SK-N-SH (cell line): ENCODE measurements around the gene NEGR1. TPM values are rescaled to one million over a fixed set of nuclear protein-coding genes. Genes with fewer than 3 reads are reported as not detected.

Experiments used
- CTCF ChIA-PET: fragments of 300-600, 350-600 bp; formaldehyde crosslinking; extraction: SDS; loops from one replicate; lab custom pipeline; 2021; lab: Yijun Ruan, JAX
- POLR2A ChIA-PET: fragments of 350-600 bp; sonication (Branson Sonifier 250); formaldehyde crosslinking; extraction: SDS; loops from one replicate; lab custom pipeline; 2020; ENCODE audit warnings: antibody characterized with exemption, inconsistent platforms; lab: Yijun Ruan, JAX
- DNase-seq: peaks from one replicate; pipeline ENCODE4 v3.0.0; 2012
- H2AFZ ChIP-seq: fragments of 200-600 bp; sonication (generic); 2 replicates; pipeline ENCODE4 v1.8.1; 2016; ENCODE audit warnings: antibody characterized with exemption, mild to moderate bottlenecking, low read depth
- H3F3A ChIP-seq: fragments of 200-600 bp; sonication (generic); replicated peaks from 2 replicates; pipeline ENCODE3; 2016; ENCODE audit warnings: antibody characterized with exemption, mild to moderate bottlenecking; ENCODE audit not compliant: insufficient read depth
- H3K27ac ChIP-seq, 2 experiments: fragments of 200-500 bp in 1 of 2; fragments of 200-600 bp in 1 of 2; sonication (Bioruptor generic) in 1 of 2; sonication (generic), shearing (Covaris generic) in 1 of 2; 2 replicates each; pipeline versions ENCODE4 v1.5.1 to v1.6.1; 2014 to 2016; ENCODE audit warnings: low read depth in 2 of 2, inconsistent platforms in 1 of 2, low read length in 1 of 2, mild to moderate bottlenecking in 1 of 2, mixed read lengths in 1 of 2
- H3K27me3 ChIP-seq: fragments of 200-600 bp; sonication (generic), shearing (Covaris generic); 2 replicates; pipeline ENCODE4 v1.6.1; 2016; ENCODE audit warnings: mixed run types; ENCODE audit not compliant: insufficient read depth
- H3K36me3 ChIP-seq, 2 experiments: fragments of 200-500 bp in 1 of 2; fragments of 200-600 bp in 1 of 2; sonication (Bioruptor generic) in 1 of 2; sonication (generic) in 1 of 2; replicated peaks in 1 of 2; 2 replicates each; pipeline versions ENCODE3 to v1.5.1; 2014 to 2016; ENCODE audit warnings: low read length in 1 of 2, mild to moderate bottlenecking in 1 of 2; ENCODE audit not compliant: insufficient read depth in 2 of 2, control insufficient read depth in 1 of 2
- H3K4me1 ChIP-seq, 2 experiments: fragments of 200-500 bp in 1 of 2; fragments of 200-600 bp in 1 of 2; sonication (Bioruptor generic) in 1 of 2; sonication (generic), shearing (Covaris generic) in 1 of 2; 2 replicates each; pipeline versions ENCODE4 v1.5.1 to v1.6.1; 2014 to 2016; ENCODE audit warnings: low read depth in 1 of 2, low read length in 1 of 2, mixed run types in 1 of 2; ENCODE audit not compliant: insufficient read depth in 2 of 2, control insufficient read depth in 1 of 2
- H3K4me2 ChIP-seq: fragments of 200-600 bp; sonication (generic), shearing (Covaris generic); 2 replicates; pipeline ENCODE4 v1.6.1; 2017; ENCODE audit warnings: mixed run types
- H3K4me3 ChIP-seq, 2 experiments: fragments of 200-500 bp in 1 of 2; fragments of 200-600 bp in 1 of 2; sonication (Bioruptor generic) in 1 of 2; sonication (generic), shearing (Covaris generic) in 1 of 2; 2 replicates each; pipeline versions ENCODE4 v1.5.1 to v1.8.1; 2014 to 2016; ENCODE audit warnings: low read depth in 2 of 2, inconsistent platforms in 1 of 2, low read length in 1 of 2, mild to moderate bottlenecking in 1 of 2, mixed read lengths in 1 of 2, moderate library complexity in 1 of 2
- H3K79me2 ChIP-seq: fragments of 200-600 bp; sonication (generic); 2 replicates; pipeline ENCODE4 v1.8.1; 2017; ENCODE audit warnings: mild to moderate bottlenecking; ENCODE audit not compliant: insufficient read depth
- H3K9ac ChIP-seq: fragments of 200-600 bp; sonication (generic); 2 replicates; pipeline ENCODE4 v1.6.1; 2017; ENCODE audit warnings: mixed run types
- H3K9me2 ChIP-seq: fragments of 200-600 bp; sonication (generic); 2 replicates; pipeline ENCODE4 v1.6.1; 2017; ENCODE audit warnings: mixed run types
- H3K9me3 ChIP-seq: fragments of 200-600 bp; sonication (generic); 2 replicates; pipeline ENCODE4 v1.6.1; 2017; ENCODE audit warnings: mixed run types, mild to moderate bottlenecking, moderate library complexity
- H4K20me1 ChIP-seq: fragments of 200-600 bp; sonication (generic); 2 replicates; pipeline ENCODE4 v1.6.1; 2017; ENCODE audit warnings: mild to moderate bottlenecking, mixed run types; ENCODE audit not compliant: insufficient read depth
- CHD2 ChIP-seq: fragments of 150-350 bp; IDR thresholded peaks from 2 replicates; pipeline ENCODE4 v1.6.1; 2018; ENCODE audit warnings: low read length; ENCODE audit not compliant: partially characterized antibody
- EP300 ChIP-seq, 2 experiments: IDR thresholded peaks; 2 replicates each; pipeline versions ENCODE4 v1.4.0 to v1.6.1; 2012; ENCODE audit warnings: borderline replicate concordance in 1 of 2, low read depth in 1 of 2, low read length in 1 of 2
- EZH2phosphoT487 ChIP-seq: fragments of 200-600 bp; sonication (generic); IDR thresholded peaks from 2 replicates; pipeline ENCODE4 v1.6.1; 2017; ENCODE audit warnings: low read depth, mixed run types, mild to moderate bottlenecking, antibody characterized with exemption, moderate library complexity, borderline replicate concordance
- IRF3 ChIP-seq: fragments of 150-350 bp; IDR thresholded peaks from 2 replicates; pipeline ENCODE4 v1.6.1; 2016; ENCODE audit warnings: mild to moderate bottlenecking, low read depth, low read length
- JUND ChIP-seq: IDR thresholded peaks from 2 replicates; pipeline ENCODE4 v1.4.0; 2012
- RCOR1 ChIP-seq: fragments of 150-350 bp; IDR thresholded peaks from 2 replicates; pipeline ENCODE4 v1.6.1; 2017; ENCODE audit warnings: antibody characterized with exemption, low read length
- REST ChIP-seq: IDR thresholded peaks from 2 replicates; pipeline ENCODE4 v1.6.1; 2012; ENCODE audit warnings: mild to moderate bottlenecking, low read depth, low read length, moderate library complexity
- RFX5 ChIP-seq: IDR thresholded peaks from 2 replicates; pipeline ENCODE4 v1.6.1; 2012; ENCODE audit warnings: mild to moderate bottlenecking, improper control_type of control experiment, low read length
- SMC3 ChIP-seq: IDR thresholded peaks from 2 replicates; pipeline ENCODE4 v1.6.1; 2012; ENCODE audit warnings: low read depth, low read length, improper control_type of control experiment
- USF1 ChIP-seq: IDR thresholded peaks from 2 replicates; pipeline ENCODE4 v1.4.0; 2012; ENCODE audit warnings: low read depth, borderline replicate concordance
- USF2 ChIP-seq: fragments of 150-350 bp; IDR thresholded peaks from 2 replicates; pipeline ENCODE4 v1.6.1; 2017; ENCODE audit warnings: antibody characterized with exemption, low read length, low read depth, borderline replicate concordance
- WGBS: methylation state at CpG from one replicate; pipeline ENCODE4 v1.1.6; 2017; ENCODE audit warnings: low lambda C conversion rate; 5-methylcytosine and 5-hydroxymethylcytosine counted together
- polyA plus RNA-seq, 3 experiments: library from polyadenylated mRNA; depleted of rRNA; stranded (reverse); fragments of >200 nt; gene quantifications; 2 replicates each; pipeline ENCODE4 v1.2.3, GENCODE V29; 2012

NEGR1 gene
- polyA plus RNA-seq, 1 of the 3 experiments (the other 2 are of a cell fraction) = 0.21 TPM

DNA sequence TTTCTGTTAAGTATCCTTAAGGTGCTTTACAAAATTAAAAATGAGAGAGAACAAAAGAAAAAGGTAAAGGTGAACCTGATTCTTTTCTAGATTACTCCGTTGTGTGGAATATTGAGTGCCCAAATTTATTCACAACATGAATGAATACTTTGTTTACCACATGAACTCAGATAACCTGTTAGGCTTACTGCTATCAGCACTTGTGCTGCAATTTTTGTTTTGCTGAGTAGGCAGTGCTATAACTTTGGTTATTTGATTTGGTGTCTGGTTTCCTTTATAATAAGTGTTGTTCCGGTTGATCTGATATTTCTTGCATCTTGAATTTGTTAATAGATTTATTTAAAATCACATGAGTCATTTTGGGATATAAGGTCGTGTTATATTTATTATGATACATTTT, 195.9 kb downstream of the NEGR1 start:
- ChIA-PET POLR2A (no interaction called here), CTCF (no interaction called here)
- no peak overlapping the region for H3K27ac ChIP-seq
- no peaks in the 10 kb centered on the region for H3K4me1 ChIP-seq
- DNase-seq = no peak
- no peaks in the 10 kb centered on the region for H3K36me3 ChIP-seq
- no peak overlapping the region for H2AFZ ChIP-seq
- no peak overlapping the region for H3K9ac ChIP-seq
- H3K4me3 ChIP-seq = no peak overlapping the region
- H3K79me2 ChIP-seq = no peaks in the 10 kb centered on the region
- TF ChIP-seq REST (no peak), RFX5 (no peak), IRF3 (no peak)
- H3K27me3 ChIP-seq = no peaks in the 10 kb centered on the region
- no peaks in the 10 kb centered on the region for H3K9me2 ChIP-seq
- no peaks in the 10 kb centered on the region for H4K20me1 ChIP-seq
- H3K4me2 ChIP-seq = no peak overlapping the region
- no peaks in the 10 kb centered on the region for H3K9me3 ChIP-seq
- H3F3A ChIP-seq = no peaks in the 10 kb centered on the region
- 48% methylated on average over 3 of the region's 3 CpGs for WGBS

GRCh38 chr1:72075425-72075824, 206.9 kb downstream of the NEGR1 start:
- Histone ChIP-seq H3K9ac (no peak overlapping the region), H3F3A (no peaks in the 10 kb centered on the region), H3K27ac (no peak overlapping the region), H3K27me3 (no peaks in the 10 kb centered on the region), H3K36me3 (no peaks in the 10 kb centered on the region), H3K9me3 (no peaks in the 10 kb centered on the region), H3K4me1 (no peaks in the 10 kb centered on the region), H4K20me1 (no peaks in the 10 kb centered on the region)
- CTCF ChIA-PET = interaction anchor here (1.5 to 1.6 kb wide), 2 partner anchors 13 to 15 kb away, joined by 3 to 5 read pairs; no protein-coding TSS in a partner anchor
- POLR2A ChIA-PET = no interaction called here
- TF ChIP-seq CHD2 (no peak), EZH2phosphoT487 (no peak), RFX5 (no peak), EP300 (IDR thresholded peaks at IDR 0.05; ENCODE audit: borderline replicate concordance in 1 of 2, low read depth in 1 of 2, low read length in 1 of 2) (no peak), JUND (no peak), USF1 (no peak), SMC3 (no peak), RCOR1 (no peak), IRF3 (no peak), USF2 (no peak)
- TF ChIP-seq, all 33 proteins: peak for 0
- H3K9me2 ChIP-seq = no peaks in the 10 kb centered on the region
- H3K4me2 ChIP-seq = no peak overlapping the region
- no peak overlapping the region for H3K4me3 ChIP-seq
- no peak overlapping the region for H2AFZ ChIP-seq
- H3K79me2 ChIP-seq = no peaks in the 10 kb centered on the region
- no peak for DNase-seq
